ENCODE data around the gene SLC41A2. TPM values are rescaled to one million over a fixed set of nuclear protein-coding genes. Genes with fewer than 3 reads are reported as not detected.

SLC41A2 gene
- total and polyA plus RNA-seq, 5 donors from 2014 or later = 0.32 to 4.7 (median 0.56) TPM; not detected in 1

Other genes starting within 250 kb of the SLC41A2 start
- 11.6 TPM for gene NOPCHAP1, start 28.0 kb upstream of the SLC41A2 start, total RNA-seq
- gene NOPCHAP1, start 28.0 kb upstream of the SLC41A2 start, polyA plus RNA-seq = 10 to 100 TPM; 14.3 to 26.9 (median 18.4) TPM
- not detected for gene ALDH1L2, start 126.2 kb upstream of the SLC41A2 start, total RNA-seq
- gene ALDH1L2, start 126.2 kb upstream of the SLC41A2 start, polyA plus RNA-seq = not detected
- 41.2 TPM for gene WASHC4, start 149.4 kb upstream of the SLC41A2 start, total RNA-seq
- 10 to 100 TPM; 24.0 to 33.1 (median 27.7) TPM for gene WASHC4, start 149.4 kb upstream of the SLC41A2 start, polyA plus RNA-seq

All from CD4-positive, CD25-positive, alpha-beta regulatory T cell (primary cell).